Measurements from ENCODE around the gene KRTAP19-2. TPM values are rescaled to one million over a fixed set of nuclear protein-coding genes. Genes with fewer than 3 reads are reported as not detected.
A peak's percentile ranks its signal among the peaks of the same experiment; 100 is the strongest.
"Not testable (repeated sequence)": the region's sequence is repeated elsewhere in the genome, so short reads cannot be mapped to it uniquely, and the experiment has no call there.

The KRTAP19-2 gene, protein sequence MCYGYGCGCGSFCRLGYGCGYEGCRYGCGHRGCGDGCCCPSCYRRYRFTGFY
- not detected for polyA plus RNA-seq (2012; ENCODE audit: insufficient read depth, insufficient read length, low read depth)

DNA sequence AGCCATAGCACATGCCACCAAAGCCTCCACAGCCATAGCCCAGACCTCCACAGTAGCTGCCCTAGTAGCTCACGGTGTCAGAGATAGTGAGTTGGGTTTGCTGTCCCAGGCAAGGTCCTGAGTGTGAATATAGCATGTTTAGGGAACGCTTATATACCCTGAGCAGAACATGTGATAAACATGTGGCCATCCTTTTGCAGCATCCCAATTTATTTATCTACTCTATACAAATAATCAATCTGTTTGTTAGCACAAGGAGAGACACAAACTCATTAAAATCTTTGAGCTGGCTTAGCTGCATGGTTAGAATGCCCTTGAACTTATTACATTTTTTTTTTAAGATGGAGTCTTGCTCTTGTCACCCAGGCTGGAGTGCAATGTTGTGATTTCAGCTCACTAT, at the start of gene KRTAP19-2:
Gene KRTAP19-2, minus strand, starts transcription at position 101 of the 400 bp plus-strand sequence. Its CDS starts 88 bp downstream, at position 13.
- Histone ChIP-seq H3K4me1 (no peaks in the 10 kb centered on the region), H3K36me3 (no peaks in the 10 kb centered on the region), H3K9me3 (no peaks in the 10 kb centered on the region; the same call in 1 of the 2 replicates), H3K27me3 (no peaks in the 10 kb centered on the region), H3K4me3 (ENCODE audit: low read depth, low read length) (no peak within 1 kb of the TSS)
- DNase-seq = no peak
- no peak for TF ChIP-seq CTCF (IDR thresholded peaks at IDR 0.05; ENCODE audit: low read depth, low read length)

- H3K9me3 ChIP-seq = no peaks in the 10 kb centered on the region
- DNase-seq = no peak
- no peak overlapping the region for H3K4me3 ChIP-seq (ENCODE audit: low read depth, low read length)
- no peaks in the 10 kb centered on the region for H3K27me3 ChIP-seq
- no peaks in the 10 kb centered on the region for H3K4me1 ChIP-seq
- no peaks in the 10 kb centered on the region for H3K36me3 ChIP-seq
- TF ChIP-seq CTCF (IDR thresholded peaks at IDR 0.05; ENCODE audit: low read depth, low read length) = no peak
These were observed 31.6 kb upstream of the KRTAP19-2 start for GRCh38 chr21:30518876-30519275.

DNA sequence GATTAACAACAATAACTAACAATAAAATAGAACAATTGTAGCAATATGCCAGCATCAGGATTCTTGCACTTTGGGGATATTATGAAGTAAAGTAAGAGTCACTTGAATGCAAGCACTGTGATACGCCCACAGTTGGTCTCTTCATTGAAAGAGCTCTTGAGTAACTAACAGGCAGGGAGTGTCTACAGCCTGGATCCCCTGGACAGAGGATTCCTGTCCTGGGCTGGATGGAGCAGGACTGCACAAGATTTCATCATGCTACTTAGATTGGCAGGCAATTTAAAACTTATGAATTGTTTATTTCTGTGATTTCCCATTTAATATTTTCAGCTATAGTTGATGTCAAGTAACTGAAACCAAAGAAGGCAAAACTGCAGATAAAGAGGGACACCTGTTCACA, 28.4 kb upstream of the KRTAP19-2 start:
- H3K9me3 ChIP-seq = no peaks in the 10 kb centered on the region
- no peak overlapping the region for H3K4me3 ChIP-seq (ENCODE audit: low read depth, low read length)
- TF ChIP-seq CTCF (IDR thresholded peaks at IDR 0.05; ENCODE audit: low read depth, low read length) = no peak
- no peaks in the 10 kb centered on the region for H3K4me1 ChIP-seq
- no peaks in the 10 kb centered on the region for H3K36me3 ChIP-seq
- H3K27me3 ChIP-seq = no peaks in the 10 kb centered on the region
- DNase-seq = no peak

DNA sequence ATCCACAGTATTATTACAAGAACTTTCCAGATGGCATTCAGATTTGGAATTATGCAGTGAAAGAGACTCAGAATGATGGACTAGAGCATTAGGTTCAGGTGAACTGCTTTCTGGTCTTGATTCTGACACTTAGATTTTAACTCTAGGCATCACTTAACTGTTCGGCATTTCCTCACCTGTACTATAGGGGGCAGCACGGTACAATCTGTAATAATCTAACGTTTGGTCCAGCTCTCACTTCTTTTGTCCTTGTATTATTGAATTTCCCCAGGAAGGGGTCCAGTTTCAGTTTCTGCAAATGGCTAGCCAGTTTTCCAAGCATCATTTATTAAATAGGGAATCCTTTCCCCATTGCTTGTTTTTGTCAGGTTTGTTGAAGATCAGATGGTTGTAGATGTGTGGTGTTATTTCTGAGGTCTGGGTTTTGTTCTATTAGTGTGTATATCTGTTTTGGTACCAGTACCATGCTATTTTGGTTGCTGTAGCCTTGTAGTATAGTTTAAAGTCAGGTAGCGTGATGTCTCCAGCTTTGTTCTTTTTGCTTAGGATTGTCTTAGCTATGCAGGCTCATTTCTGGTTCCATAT, 18.5 kb upstream of the KRTAP19-2 start:
- not testable (repeated sequence) for H3K4me3 ChIP-seq (ENCODE audit: low read depth, low read length); H3K4me1 ChIP-seq; H3K36me3 ChIP-seq; DNase-seq; H3K27me3 ChIP-seq; H3K9me3 ChIP-seq
- peak; percentile 30; the same call in 1 of the 2 replicates for TF ChIP-seq CTCF (IDR thresholded peaks at IDR 0.05; ENCODE audit: low read depth, low read length)

- H3K36me3 ChIP-seq = no peaks in the 10 kb centered on the region
- no peak for TF ChIP-seq CTCF (IDR thresholded peaks at IDR 0.05; ENCODE audit: low read depth, low read length)
- H3K9me3 ChIP-seq = no peaks in the 10 kb centered on the region
- no peak within 1 kb of the TSS for H3K4me3 ChIP-seq (ENCODE audit: low read depth, low read length)
- DNase-seq = no peak
- H3K27me3 ChIP-seq = no peaks in the 10 kb centered on the region
- no peaks in the 10 kb centered on the region for H3K4me1 ChIP-seq
These were observed 14.8 kb upstream of the KRTAP19-2 start, which contains the start of gene KRTAP19-5 for GRCh38 chr21:30502041-30502440. Gene KRTAP19-5 (minus strand): TSS chr21:30502141. CDS start chr21:30502090, 51 bp downstream.

GRCh38 chr21:30497065-30497464, 9.8 kb upstream of the KRTAP19-2 start, which contains the start of gene KRTAP19-4:
Gene KRTAP19-4 (minus strand): TSS chr21:30497165. CDS start chr21:30497110, 55 bp downstream.
- TF ChIP-seq CTCF (IDR thresholded peaks at IDR 0.05; ENCODE audit: low read depth, low read length) = no peak
- Histone ChIP-seq H3K27me3 (no peaks in the 10 kb centered on the region), H3K4me1 (no peaks in the 10 kb centered on the region), H3K36me3 (no peaks in the 10 kb centered on the region), H3K9me3 (no peaks in the 10 kb centered on the region), H3K4me3 (ENCODE audit: low read depth, low read length) (no peak within 1 kb of the TSS)
- DNase-seq = no peak

Measured in BE2C (cell line).